OCI-LY7 (cell line): ENCODE measurements around the gene PFN2. TPM values are rescaled to one million over a fixed set of nuclear protein-coding genes. Genes with fewer than 3 reads are reported as not detected.
A peak's percentile ranks its signal among the peaks of the same experiment; 100 is the strongest.

Source experiments
- Bru-seq: library from RNA; stranded (reverse); fragments of 400-500 nt; gene quantifications from one replicate; lab custom pipeline; 2021; lab: Mats Ljungman, UMichigan
- BruChase-seq, 2 experiments: library from RNA; stranded (reverse); fragments of 400-500 nt; gene quantifications; one replicate each; lab custom pipeline; 2021; lab: Mats Ljungman, UMichigan
- BruUV-seq: library from RNA; stranded (reverse); fragments of 400-500 nt; replicated peaks from 2 replicates; lab custom pipeline; 2021; lab: Mats Ljungman, UMichigan
- CTCF ChIA-PET: fragments of 300-600 bp; sonication (Branson Sonifier 250); formaldehyde crosslinking; loops from one replicate; lab custom pipeline; 2022; ENCODE audit warnings: antibody characterized with exemption; ENCODE audit not compliant: unreplicated experiment; lab: Charles Lee
- POLR2A ChIA-PET: fragments of 300-600 bp; sonication (Branson Sonifier 250); formaldehyde crosslinking; loops from one replicate; lab custom pipeline; 2022; ENCODE audit warnings: antibody characterized with exemption; lab: Charles Lee
- DNase-seq: peaks from one replicate; pipeline ENCODE4 v3.0.0-alpha.2; 2015; ENCODE audit warnings: low spot score
- H2AFZ ChIP-seq: fragments of 200-600 bp; sonication (generic), shearing (Covaris generic); 2 replicates; pipeline ENCODE4 v1.6.1; 2014; ENCODE audit warnings: mild to moderate bottlenecking, antibody characterized with exemption, low read length, moderate library complexity
- H3K27ac ChIP-seq: fragments of 200-600 bp; sonication (generic); 2 replicates; pipeline ENCODE4 v1.5.1; 2014; ENCODE audit warnings: mixed run types, low read depth, mild to moderate bottlenecking, moderate library complexity, low read length, inconsistent platforms; ENCODE audit not compliant: poor library complexity, severe bottlenecking
- H3K36me3 ChIP-seq: fragments of 200-600 bp; sonication (generic); 2 replicates; pipeline ENCODE4 v1.6.1; 2014; ENCODE audit warnings: mild to moderate bottlenecking, antibody characterized with exemption, low read length, moderate library complexity, mixed read lengths; ENCODE audit not compliant: insufficient read depth
- H3K4me1 ChIP-seq: fragments of 200-600 bp; sonication (generic); 2 replicates; pipeline ENCODE4 v1.5.1; 2014; ENCODE audit warnings: mild to moderate bottlenecking, low read length; ENCODE audit not compliant: insufficient read depth, poor library complexity, severe bottlenecking
- H3K4me2 ChIP-seq: fragments of 200-600 bp; sonication (generic); 2 replicates; pipeline ENCODE4 v1.6.1; 2014; ENCODE audit warnings: mild to moderate bottlenecking, low read length
- H3K4me3 ChIP-seq: fragments of 200-600 bp; sonication (generic); 2 replicates; pipeline ENCODE4 v1.5.1; 2014; ENCODE audit warnings: mild to moderate bottlenecking, low read depth, low read length; ENCODE audit not compliant: poor library complexity, severe bottlenecking
- H3K79me2 ChIP-seq: fragments of 200-600 bp; sonication (generic); 2 replicates; pipeline ENCODE4 v1.6.1; 2016; ENCODE audit warnings: low read depth, mild to moderate bottlenecking, low read length, moderate library complexity, mixed read lengths; ENCODE audit not compliant: insufficient read depth
- H3K9me2 ChIP-seq: fragments of 200-600 bp; sonication (generic); 2 replicates; pipeline ENCODE4 v1.6.1; 2016; ENCODE audit warnings: mild to moderate bottlenecking, low read length, mixed read lengths; ENCODE audit not compliant: insufficient read depth
- H3K9me3 ChIP-seq: fragments of 200-600 bp; sonication (generic); 2 replicates; pipeline ENCODE4 v1.6.1; 2014; ENCODE audit warnings: mild to moderate bottlenecking, mixed run types, low read length, mixed read lengths
- H4K20me1 ChIP-seq: fragments of 200-600 bp; sonication (generic); 2 replicates; pipeline ENCODE4 v1.6.1; 2014; ENCODE audit warnings: mild to moderate bottlenecking, antibody characterized with exemption, low read length, moderate library complexity, mixed read lengths; ENCODE audit not compliant: insufficient read depth
- CTCF ChIP-seq: fragments of 200-600 bp; sonication (generic); conservative IDR thresholded peaks from 2 replicates; pipeline ENCODE4 v1.5.1; 2014; ENCODE audit warnings: mild to moderate bottlenecking, antibody characterized with exemption, low read length, moderate library complexity, mixed read lengths
- EZH2phosphoT487 ChIP-seq: fragments of 200-600 bp; sonication (generic); IDR thresholded peaks from 2 replicates; pipeline ENCODE4 v1.6.1; 2018; ENCODE audit warnings: low read depth, borderline replicate concordance, mild to moderate bottlenecking, mixed run types, antibody characterized with exemption, low read length, moderate library complexity, mixed read lengths
- intact Hi-C: fragments of 100-400 bp; cut with micrococcal nuclease; formaldehyde crosslinking; loops from one replicate; pipeline ENCODE4 v1.10.0; 2022; ENCODE audit not compliant: unreplicated experiment
- long read RNA-seq: library from polyadenylated mRNA; stranded (forward); transcript quantifications from one replicate; pipeline ENCODE4 v2.0.0, GENCODE V29; 2022
- total RNA-seq, 2 experiments: library from RNA; depleted of rRNA in 1 of 2; stranded (reverse); fragments of >200 nt in 1 of 2; shearing (Covaris generic) in 1 of 2; gene quantifications; 2 replicates each; pipeline ENCODE4 v1.2.3, GENCODE V29; 2014 to 2022

Gene PFN2
- total RNA-seq (2014; rRNA removed; shearing (Covaris generic)) (2.6 TPM in 2 replicates), total RNA-seq (2022) (24.7 and 32.3 TPM in 2 replicates), Bru-seq, nascent RNA (percentile 33 among the genes with signal in this experiment), BruChase-seq, experiment 1, labeled RNA remaining after a 6-hour chase (percentile 45 among the genes with signal in this experiment), BruChase-seq, experiment 2, labeled RNA remaining after a 2-hour chase (percentile 45 among the genes with signal in this experiment)
- long read RNA-seq, transcript PFN2-203 (3 exons, 1,780 nt), result minor isoform, 10 of 37 reads
- long read RNA-seq, transcript PFN2-201 (3 exons, 2,261 nt), result major isoform, 17 of 37 reads
- long read RNA-seq, partial matches to known transcripts, result 1 of 37 reads
- long read RNA-seq, other reads (novel, unspliced or antisense), result 9 of 37 reads

- H3K79me2 ChIP-seq, result no peaks in the 10 kb centered on the region
- H4K20me1 ChIP-seq, result no peaks in the 10 kb centered on the region; the same call in 1 of the 2 replicates
- no peaks in the 10 kb centered on the region for H3K9me3 ChIP-seq
- peak within 1 kb of the TSS; percentile 71 for H3K4me3 ChIP-seq
- H3K36me3 ChIP-seq, result no peaks in the 10 kb centered on the region
- no peaks in the 10 kb centered on the region for H3K9me2 ChIP-seq
- ChIA-PET POLR2A (interaction anchor here (1.0 to 1.2 kb wide), 2 partner anchors 8 to 13 kb away, joined by 3 read pairs; no protein-coding TSS in a partner anchor), CTCF (interaction anchor here (0.5 kb wide), 1 partner anchor 62 kb away, joined by 5 read pairs; no protein-coding TSS in a partner anchor)
- intact Hi-C loops, result loop anchor here (5.0 to 10.0 kb wide), 4 partner anchors 159 to 444 kb away; partner anchors contain the start of genes COMMD2 and RNF13
- H3K4me2 ChIP-seq, result peak within 1 kb of the TSS; percentile 94
- H3K27ac ChIP-seq, result no peak within 1 kb of the TSS
- peak; percentile 41 for DNase-seq
- H3K4me1 ChIP-seq, result peaks cover 8% of the 10 kb centered on the region
- BruUV-seq, result no TSS peak
- TF ChIP-seq EZH2phosphoT487 (no peak; the same call in 1 of the 2 replicates), CTCF (no peak)
- H2AFZ ChIP-seq, result 0 out of 2 replicates have a peak within 1 kb of the TSS, but pooled peaks have one; percentile 49
Measured at GRCh38 chr3:149970716-149971402, at the start of gene PFN2. PFN2 (minus strand) TSS chr3:149970895; CDS start chr3:149970856, 39 bp downstream.

- ChIA-PET CTCF (no interaction called here), POLR2A (no interaction called here)
- H4K20me1 ChIP-seq, result no peaks in the 10 kb centered on the region
- H3K4me1 ChIP-seq, result no peaks in the 10 kb centered on the region
- no peak overlapping the region for H3K4me3 ChIP-seq
- intact Hi-C loops, result no loop called here
- no peaks in the 10 kb centered on the region for H3K79me2 ChIP-seq
- H3K36me3 ChIP-seq, result no peaks in the 10 kb centered on the region
- no peaks in the 10 kb centered on the region for H3K9me2 ChIP-seq
- no peak overlapping the region for H2AFZ ChIP-seq
- DNase-seq, result no peak
- BruUV-seq, result no TSS peak
- TF ChIP-seq CTCF (no peak), EZH2phosphoT487 (no peak)
- H3K27ac ChIP-seq, result no peak overlapping the region
- H3K4me2 ChIP-seq, result no peak overlapping the region
- H3K9me3 ChIP-seq, result no peaks in the 10 kb centered on the region
Measured at GRCh38 chr3:150015901-150016300, 45.2 kb upstream of the PFN2 start.
